DLD1 (cell line): ENCODE results near the gene ABCC4.

Experiments
- in situ Hi-C: cut with HindIII; loops from 2 replicates; pipeline ENCODE4 v1.10.0; 2017; ENCODE audit warnings: low sequenced_read_pairs

The ABCC4 gene

GRCh38 chr13:95261956-95262355, 39.3 kb downstream of the ABCC4 start:
- in situ Hi-C loops, result no loop called here

GRCh38 chr13:95260031-95260525, 41.2 kb downstream of the ABCC4 start:
- in situ Hi-C loops, result no loop called here

- in situ Hi-C loops, result no loop called here
Measured at GRCh38 chr13:95258619-95259194, 42.5 kb downstream of the ABCC4 start.

GRCh38 chr13:95258098-95258497, 43.2 kb downstream of the ABCC4 start:
- in situ Hi-C loops, result no loop called here

- in situ Hi-C loops, result no loop called here
Measured at GRCh38 chr13:95256091-95256490, 45.2 kb downstream of the ABCC4 start.

- in situ Hi-C loops, result no loop called here
Measured at GRCh38 chr13:95255072-95255732, 46.0 kb downstream of the ABCC4 start.

GRCh38 chr13:95254339-95254738, 46.9 kb downstream of the ABCC4 start:
- in situ Hi-C loops, result no loop called here

GRCh38 chr13:95253033-95253432, 48.2 kb downstream of the ABCC4 start:
- in situ Hi-C loops, result no loop called here

- in situ Hi-C loops, result no loop called here
Measured at GRCh38 chr13:95251641-95252040, 49.6 kb downstream of the ABCC4 start.

- in situ Hi-C loops, result no loop called here
Measured at GRCh38 chr13:95250961-95251360, 50.3 kb downstream of the ABCC4 start.

GRCh38 chr13:95248953-95249352, 52.3 kb downstream of the ABCC4 start:
- in situ Hi-C loops, result no loop called here

- in situ Hi-C loops, result no loop called here
Measured at GRCh38 chr13:95247852-95248251, 53.4 kb downstream of the ABCC4 start.

- in situ Hi-C loops, result no loop called here
Measured at GRCh38 chr13:95247171-95247570, 54.1 kb downstream of the ABCC4 start.

- in situ Hi-C loops, result no loop called here
Measured at GRCh38 chr13:95246292-95247082, 54.8 kb downstream of the ABCC4 start.

- in situ Hi-C loops, result no loop called here
Measured at GRCh38 chr13:95245071-95245470, 56.2 kb downstream of the ABCC4 start.

GRCh38 chr13:95243207-95243606, 58.0 kb downstream of the ABCC4 start:
- in situ Hi-C loops, result no loop called here

- in situ Hi-C loops, result no loop called here
Measured at GRCh38 chr13:95241321-95241720, 59.9 kb downstream of the ABCC4 start.

- in situ Hi-C loops, result no loop called here
Measured at GRCh38 chr13:95239283-95239682, 62.0 kb downstream of the ABCC4 start.

- in situ Hi-C loops, result no loop called here
Measured at GRCh38 chr13:95237310-95237870, 63.9 kb downstream of the ABCC4 start.

GRCh38 chr13:95236774-95237173, 64.5 kb downstream of the ABCC4 start:
- in situ Hi-C loops, result no loop called here

GRCh38 chr13:95235974-95236373, 65.3 kb downstream of the ABCC4 start:
- in situ Hi-C loops, result no loop called here
